Measurements from ENCODE around the gene NTRK1. TPM values are rescaled to one million over a fixed set of nuclear protein-coding genes. Genes with fewer than 3 reads are reported as not detected.

NTRK1 gene
- total RNA-seq, 1 donor = not detected

- no peak overlapping the region for H3K4me3 ChIP-seq (ENCODE audit: low read depth, low read length)
- peak; percentile 58 for DNase-seq (ENCODE audit: low read depth)
- TF ChIP-seq CTCF (IDR thresholded peaks at IDR 0.05; ENCODE audit: insufficient read depth, low read depth, low read length) = no peak
Measured at GRCh38 chr1:156826630-156827029, 34.0 kb upstream of the NTRK1 start.

GRCh38 chr1:156828400-156829124 lies 32.1 kb upstream of the NTRK1 start:
- no peak for DNase-seq (ENCODE audit: low read depth)
- TF ChIP-seq CTCF (IDR thresholded peaks at IDR 0.05; ENCODE audit: insufficient read depth, low read depth, low read length) = no peak
- no peak overlapping the region for H3K4me3 ChIP-seq (ENCODE audit: low read depth, low read length)

GRCh38 chr1:156832434-156832833 lies 28.2 kb upstream of the NTRK1 start:
- no peak for TF ChIP-seq CTCF (IDR thresholded peaks at IDR 0.05; ENCODE audit: insufficient read depth, low read depth, low read length)
- no peak overlapping the region for H3K4me3 ChIP-seq (ENCODE audit: low read depth, low read length)
- DNase-seq (ENCODE audit: low read depth) = no peak

- no peak for DNase-seq (ENCODE audit: low read depth)
- H3K4me3 ChIP-seq (ENCODE audit: low read depth, low read length) = no peak overlapping the region
- TF ChIP-seq CTCF (IDR thresholded peaks at IDR 0.05; ENCODE audit: insufficient read depth, low read depth, low read length) = no peak
Measured at GRCh38 chr1:156833603-156834002, 27.1 kb upstream of the NTRK1 start.

GRCh38 chr1:156834322-156834721 lies 26.3 kb upstream of the NTRK1 start:
- TF ChIP-seq CTCF (IDR thresholded peaks at IDR 0.05; ENCODE audit: insufficient read depth, low read depth, low read length) = no peak
- DNase-seq (ENCODE audit: low read depth) = no peak
- no peak overlapping the region for H3K4me3 ChIP-seq (ENCODE audit: low read depth, low read length)

- TF ChIP-seq CTCF (IDR thresholded peaks at IDR 0.05; ENCODE audit: insufficient read depth, low read depth, low read length) = no peak
- no peak for DNase-seq (ENCODE audit: low read depth)
- no peak overlapping the region for H3K4me3 ChIP-seq (ENCODE audit: low read depth, low read length)
Measured at GRCh38 chr1:156836041-156836654, 24.5 kb upstream of the NTRK1 start.
